Stimulated activated CD8-positive, alpha-beta memory T cell treated with anti-CD3 and anti-CD28 coated beads, Interleukin-7, amount 100 ng/mL, for 4 hours (primary cell): ENCODE measurements around the gene RBFOX2.
"Not testable (repeated sequence)": the region's sequence is repeated elsewhere in the genome, so short reads cannot be mapped to it uniquely, and the experiment has no call there.

Experiments
- DNase-seq, 2 donors: peaks; one replicate each; pipeline ENCODE4 v3.0.0-alpha.2; 2020; ENCODE audit warnings: low read depth in 2 of 2

Gene RBFOX2

GRCh38 chr22:35699852-35700251 is 328.8 kb downstream of the RBFOX2 start:
- not testable (repeated sequence) for DNase-seq

GRCh38 chr22:35697142-35697541 is 331.5 kb downstream of the RBFOX2 start:
- DNase-seq, result no peak

- no peak for DNase-seq
Observed at GRCh38 chr22:35695202-35695601, 333.4 kb downstream of the RBFOX2 start.

GRCh38 chr22:35690001-35690400 is 338.6 kb downstream of the RBFOX2 start:
- DNase-seq, result no peak

GRCh38 chr22:35688913-35689675 is 339.5 kb downstream of the RBFOX2 start:
- DNase-seq, result no peak
